Stimulated activated CD4-positive, alpha-beta T cell treated with anti-CD3 and anti-CD28 coated beads, Interleukin-15, amount 100 ng/mL, for 24 hours (primary cell): ENCODE data around the gene SLC4A4.
"Not testable (repeated sequence)": the region's sequence is repeated elsewhere in the genome, so short reads cannot be mapped to it uniquely, and the experiment has no call there.

ENCODE experiments used
- DNase-seq: peaks from one replicate; pipeline ENCODE4 v3.0.0-alpha.2; 2020

SLC4A4 gene

DNA sequence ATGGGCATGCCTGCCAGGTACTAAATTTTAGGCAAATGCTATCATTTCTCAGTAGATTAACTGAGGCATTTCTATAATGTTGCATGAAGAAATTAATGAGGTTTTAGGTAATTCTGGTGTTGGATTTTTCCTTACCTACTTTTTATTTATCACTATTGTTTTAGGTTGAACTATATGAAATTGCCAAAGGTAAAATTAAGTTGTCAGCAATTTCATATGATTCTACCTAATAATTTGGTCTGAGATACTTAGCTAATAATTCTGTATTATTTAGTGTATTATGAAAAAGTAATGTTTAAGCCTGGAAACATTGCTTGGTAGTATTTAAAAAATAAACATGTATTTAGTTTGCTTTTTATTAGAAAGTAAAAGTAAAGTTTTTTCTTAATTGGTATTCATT lies 22.7 kb downstream of the SLC4A4 start:
- no peak for DNase-seq

DNA sequence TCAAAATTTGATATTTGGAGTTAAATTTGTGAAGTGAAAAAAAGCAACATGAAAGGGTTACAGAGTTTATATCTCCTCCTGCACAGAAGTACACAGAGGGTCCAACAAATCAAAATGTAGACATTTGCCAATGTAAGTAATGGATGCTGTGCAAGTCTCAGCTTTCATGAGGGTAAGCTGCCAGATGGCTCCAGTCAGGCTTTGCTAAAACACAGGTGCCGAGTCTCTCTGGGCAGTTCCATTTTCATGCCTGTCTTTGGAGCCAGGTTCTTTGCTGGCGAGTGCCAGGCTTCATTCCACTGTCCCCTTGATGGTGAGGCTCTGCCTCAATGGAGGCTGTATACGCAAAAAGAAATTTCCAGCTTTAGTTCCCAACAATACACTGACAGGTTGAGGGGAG lies 27.9 kb downstream of the SLC4A4 start:
- no peak for DNase-seq

DNA sequence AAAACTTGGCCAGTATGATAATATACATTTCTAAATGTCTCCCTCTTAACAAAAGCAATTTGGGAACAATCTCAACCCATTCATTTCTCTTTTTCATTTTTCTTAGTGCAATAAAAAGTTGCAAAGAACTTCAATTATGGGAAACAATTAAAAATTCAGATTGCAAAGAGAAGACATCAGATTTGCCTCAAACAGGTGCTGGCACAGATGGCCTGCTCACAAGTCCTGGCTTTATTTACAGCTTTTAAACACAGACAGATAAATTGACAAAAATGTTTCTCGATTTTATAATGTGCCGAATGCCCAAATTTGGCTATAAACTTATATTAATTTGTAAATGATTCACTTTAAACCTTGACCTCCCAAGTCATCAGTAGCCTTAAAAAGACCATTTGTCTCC lies 28.7 kb downstream of the SLC4A4 start:
- no peak for DNase-seq

DNA sequence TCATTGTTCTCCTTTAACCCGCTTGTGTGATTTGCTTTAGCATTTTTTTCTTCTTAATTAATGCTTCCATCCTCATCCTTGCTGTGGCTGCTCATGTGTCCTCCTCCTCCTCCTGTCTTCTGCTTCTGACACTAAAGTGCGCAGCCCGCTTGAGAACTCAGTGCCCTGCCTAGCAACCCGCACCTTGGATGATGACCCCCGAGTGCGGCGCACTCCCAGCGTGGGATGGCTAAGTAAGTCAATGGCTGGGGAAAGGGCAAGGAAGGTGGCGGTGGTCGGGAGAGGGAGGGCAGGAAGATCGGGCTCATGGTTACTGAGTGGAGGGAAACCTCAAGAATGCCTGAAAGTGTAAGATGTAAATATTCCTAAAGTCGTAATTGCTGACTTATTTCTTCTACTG lies 30.1 kb downstream of the SLC4A4 start:
- DNase-seq = no peak

DNA sequence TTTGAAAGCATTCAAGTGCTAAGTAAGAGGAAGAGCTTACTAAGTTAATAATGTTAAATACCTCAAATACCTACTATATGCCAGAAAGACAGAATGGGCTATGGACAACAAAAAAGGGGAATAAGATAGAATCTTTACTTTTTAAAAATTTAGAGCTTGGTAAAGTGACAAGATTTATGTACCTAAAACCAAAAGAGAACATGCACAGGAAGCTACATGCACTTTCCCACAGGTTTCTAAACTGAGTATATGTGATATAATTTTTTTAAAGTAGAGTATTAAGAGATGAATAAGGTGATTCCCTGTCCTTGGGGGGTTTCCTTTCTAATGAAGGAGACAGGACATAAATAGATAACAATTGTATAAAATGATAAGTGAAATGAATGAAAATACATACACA lies 30.7 kb downstream of the SLC4A4 start:
- no peak for DNase-seq

DNA sequence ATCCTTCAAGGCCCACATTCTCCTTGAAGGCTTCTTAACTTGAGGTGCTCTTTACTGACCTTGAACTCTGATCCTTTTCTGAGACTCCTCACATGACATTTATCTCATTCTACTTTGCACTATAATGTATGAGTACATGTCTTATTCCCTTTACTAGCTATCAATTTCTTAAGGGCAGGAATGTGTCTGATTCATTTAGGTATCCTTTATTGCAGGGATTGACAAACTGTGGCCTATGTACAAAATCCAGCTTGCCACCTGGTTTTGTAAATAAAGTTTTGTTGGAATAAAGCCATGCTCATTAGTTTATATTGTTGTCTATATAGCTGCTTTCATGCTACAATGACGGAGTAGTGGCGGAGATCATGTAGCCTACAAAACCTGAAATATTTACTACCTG lies 36.7 kb downstream of the SLC4A4 start:
- no peak for DNase-seq

DNA sequence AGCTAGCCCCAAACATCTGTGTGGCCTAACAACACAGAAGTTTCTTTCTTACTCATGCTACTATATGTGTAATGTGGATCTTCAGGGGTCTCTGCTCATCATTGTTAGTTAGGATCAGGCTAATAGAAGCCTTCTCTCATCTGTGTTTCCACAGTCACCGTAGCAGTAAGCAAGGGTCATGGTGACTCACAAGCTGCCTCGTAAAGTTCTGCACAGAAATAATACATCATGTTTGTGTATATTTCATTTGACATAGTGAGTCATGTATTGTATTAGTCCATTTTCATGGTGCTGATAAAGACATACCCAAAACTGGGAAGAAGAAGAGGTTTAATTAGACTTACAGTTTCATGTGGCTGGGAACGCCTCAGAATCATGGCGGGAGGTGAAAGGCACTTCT lies 38.7 kb downstream of the SLC4A4 start:
- no peak for DNase-seq

DNA sequence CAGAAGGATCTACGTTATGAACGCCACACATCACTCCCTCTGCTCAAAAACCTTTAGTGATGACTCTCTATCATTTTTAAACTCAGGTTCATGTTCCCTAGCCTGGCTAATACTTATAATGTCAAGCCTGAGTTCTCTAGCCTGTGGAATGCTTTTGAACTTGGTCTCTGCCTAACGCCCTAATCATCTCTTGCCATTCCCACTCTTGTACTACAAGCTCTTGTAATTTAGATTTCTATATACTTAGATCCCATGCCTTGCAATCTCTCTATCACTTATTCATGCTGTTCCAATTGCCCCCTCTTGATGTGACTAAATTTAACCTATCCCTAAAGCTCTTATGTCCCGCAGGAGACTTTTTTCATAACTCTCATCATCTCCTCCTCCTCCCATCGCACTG lies 40.3 kb downstream of the SLC4A4 start:
- no peak for DNase-seq

DNA sequence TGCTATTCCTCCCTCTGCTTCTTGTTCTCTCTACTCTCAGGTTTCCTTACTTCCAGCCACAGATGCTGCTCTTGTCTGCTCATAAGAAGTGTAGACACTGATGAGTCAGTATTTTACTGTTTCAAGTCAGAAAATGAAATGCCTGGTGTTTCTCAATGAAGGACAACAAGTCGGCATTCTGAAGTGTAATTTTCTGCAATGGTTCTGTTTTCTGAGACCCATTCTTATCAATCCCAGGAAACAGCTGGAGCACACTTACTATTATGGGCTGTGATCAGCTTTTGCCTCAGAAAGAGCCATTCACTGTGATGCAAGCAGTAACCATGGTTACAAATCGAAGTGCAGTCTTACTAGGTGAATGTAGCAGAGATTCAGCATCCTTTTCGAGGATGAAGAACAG lies 42.0 kb downstream of the SLC4A4 start:
- DNase-seq = no peak

DNA sequence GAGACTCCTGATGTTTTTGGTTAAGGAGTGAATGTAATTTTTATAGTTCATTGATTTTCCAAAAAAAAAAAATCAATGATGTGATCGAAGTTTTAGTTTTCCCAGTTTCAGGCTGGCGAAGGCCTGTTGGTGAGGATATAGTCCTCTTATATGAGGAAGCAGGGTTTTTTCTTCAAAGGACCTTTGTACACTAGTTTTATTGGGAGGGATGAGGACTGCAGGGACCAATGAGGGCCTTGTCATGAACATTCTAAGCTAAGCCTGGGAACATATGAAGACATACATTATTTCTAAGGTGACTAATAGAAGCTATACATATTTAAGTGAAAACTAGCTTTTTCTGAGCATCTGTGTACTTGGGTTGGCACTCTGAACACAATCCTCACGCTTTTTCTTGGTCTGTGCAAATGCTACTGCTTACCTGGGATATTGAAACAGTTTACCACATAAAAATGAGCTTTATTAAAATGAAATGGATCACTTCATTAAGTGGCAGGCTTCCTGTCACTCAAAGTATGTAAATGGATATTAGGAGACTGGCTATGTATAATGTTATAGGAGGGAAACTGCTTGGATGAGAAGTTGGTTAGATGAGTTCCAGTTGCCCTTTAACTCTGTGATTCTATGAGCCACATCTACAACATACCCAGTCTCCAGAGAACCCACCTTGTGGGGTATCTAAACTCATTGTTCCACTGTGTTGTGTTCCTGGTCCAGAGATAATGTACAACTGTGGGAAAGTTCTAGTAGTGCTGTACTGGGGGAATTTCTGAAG lies 43.5 kb downstream of the SLC4A4 start:
- no peak for DNase-seq

DNA sequence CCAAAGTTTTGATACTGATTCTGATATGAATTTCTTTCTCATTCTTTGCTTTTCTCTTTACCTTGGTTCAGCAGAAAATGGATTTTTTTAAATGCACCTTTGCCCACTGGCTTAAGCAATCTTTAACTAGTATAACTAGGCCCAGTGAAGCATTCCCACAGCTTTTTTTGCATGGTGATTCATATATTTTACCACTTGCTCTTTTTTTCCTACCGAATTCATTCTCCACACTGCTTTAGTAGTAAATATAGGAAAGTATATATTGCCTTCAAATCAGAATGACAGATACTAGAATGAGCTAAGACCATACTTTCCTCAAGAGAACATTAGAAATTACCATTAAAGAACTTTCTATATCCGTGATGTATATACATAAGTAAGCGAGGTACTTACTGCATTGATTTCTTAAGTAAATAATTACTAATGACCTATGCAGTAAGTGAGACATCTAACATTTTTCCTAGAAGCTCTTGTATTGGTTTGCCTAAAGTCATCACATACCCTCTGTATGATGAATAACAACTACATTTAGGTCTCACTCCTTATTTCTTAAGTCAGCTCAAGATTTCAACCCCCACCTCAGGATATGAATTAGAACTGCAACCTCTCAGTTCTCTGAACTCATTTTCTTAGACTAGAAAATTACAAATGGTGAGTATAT lies 44.2 kb downstream of the SLC4A4 start:
- no peak for DNase-seq

DNA sequence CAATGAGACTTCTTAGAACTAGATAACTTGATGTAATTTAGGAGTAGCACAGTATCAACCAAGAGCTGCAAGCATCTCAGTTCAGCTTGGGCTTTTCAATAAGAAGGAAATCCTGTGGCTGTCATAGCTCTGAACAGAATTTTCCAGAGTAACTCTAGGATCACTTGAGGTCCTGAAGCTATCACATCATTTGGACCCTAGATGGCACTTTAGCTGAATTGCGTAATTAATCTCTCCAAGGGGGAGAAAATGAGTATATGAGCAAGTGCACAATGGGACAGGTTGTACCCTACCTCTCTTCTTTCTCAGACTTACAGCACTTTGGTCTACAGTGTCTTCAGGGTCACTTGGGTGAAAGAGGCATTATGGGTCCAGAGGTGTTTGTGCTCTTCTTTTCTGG lies 45.2 kb downstream of the SLC4A4 start:
- DNase-seq = no peak

DNA sequence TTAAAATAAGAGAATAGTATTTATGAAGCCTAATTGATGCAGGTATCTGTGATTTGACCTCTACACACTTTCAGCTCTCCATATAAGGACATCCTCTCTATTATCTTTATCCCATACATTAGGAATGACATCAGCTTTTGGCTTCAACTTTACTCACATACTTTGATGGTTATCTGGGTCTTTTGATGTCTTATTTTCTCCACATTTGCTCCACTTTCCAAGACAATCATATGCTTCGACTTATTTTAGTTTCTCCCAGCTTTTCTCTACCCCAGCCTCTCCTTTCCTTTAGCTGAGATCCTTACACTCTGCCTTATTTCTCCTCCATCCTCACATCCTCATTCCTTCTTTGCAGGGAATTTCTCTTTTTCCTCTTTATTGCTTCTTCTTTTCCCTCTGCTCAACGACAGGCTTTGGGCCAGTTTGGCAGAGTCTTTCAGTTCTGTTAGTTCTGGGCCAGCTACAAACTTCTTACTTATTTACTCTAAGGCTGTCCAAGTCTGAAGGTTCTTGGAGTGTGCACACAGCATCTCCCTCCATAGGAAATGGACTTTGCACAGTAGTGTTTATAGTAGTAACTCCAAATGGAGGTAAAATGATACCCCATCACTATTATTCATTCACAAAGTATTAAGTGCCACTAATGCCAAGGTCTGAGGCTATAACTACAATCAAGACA lies 50.5 kb downstream of the SLC4A4 start:
- no peak for DNase-seq

DNA sequence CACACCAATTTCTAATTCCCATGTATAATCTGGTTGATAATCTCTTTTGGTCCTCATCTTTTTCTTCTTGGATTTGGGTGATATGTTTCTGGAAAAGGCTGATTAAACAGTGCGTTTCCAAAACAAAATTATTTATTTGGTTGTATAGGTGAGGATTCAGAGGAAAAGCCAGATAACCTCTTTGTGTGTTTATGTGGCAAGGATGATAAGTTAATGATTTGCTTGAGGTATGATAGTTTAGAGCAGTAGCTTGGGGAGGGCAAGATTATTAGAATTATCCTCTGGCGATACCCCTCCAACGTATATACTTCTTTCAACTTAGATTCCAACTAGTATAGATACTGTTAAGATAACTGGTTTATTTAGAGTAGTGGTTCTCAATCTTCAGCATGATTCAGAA lies 53.3 kb downstream of the SLC4A4 start:
- no peak for DNase-seq

DNA sequence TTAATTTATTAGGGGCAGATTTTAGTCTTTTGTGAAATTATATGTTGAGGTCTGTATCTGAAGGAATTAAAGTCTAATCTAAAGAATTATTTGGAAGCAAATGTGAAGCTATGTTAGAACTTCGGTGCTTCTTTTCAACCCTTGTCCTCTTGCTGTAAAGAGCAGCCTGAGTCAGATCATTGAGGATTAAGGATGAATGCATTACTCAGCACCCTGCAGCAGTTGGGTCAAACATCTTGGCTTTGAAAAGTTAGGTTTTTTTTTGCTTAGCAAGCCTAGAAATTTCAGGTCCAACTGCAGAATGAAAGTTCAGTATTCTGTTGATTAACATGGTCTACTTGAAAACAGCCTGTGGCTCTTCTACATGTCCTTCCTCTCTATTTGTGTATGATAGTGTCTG lies 57.6 kb downstream of the SLC4A4 start:
- no peak for DNase-seq

DNA sequence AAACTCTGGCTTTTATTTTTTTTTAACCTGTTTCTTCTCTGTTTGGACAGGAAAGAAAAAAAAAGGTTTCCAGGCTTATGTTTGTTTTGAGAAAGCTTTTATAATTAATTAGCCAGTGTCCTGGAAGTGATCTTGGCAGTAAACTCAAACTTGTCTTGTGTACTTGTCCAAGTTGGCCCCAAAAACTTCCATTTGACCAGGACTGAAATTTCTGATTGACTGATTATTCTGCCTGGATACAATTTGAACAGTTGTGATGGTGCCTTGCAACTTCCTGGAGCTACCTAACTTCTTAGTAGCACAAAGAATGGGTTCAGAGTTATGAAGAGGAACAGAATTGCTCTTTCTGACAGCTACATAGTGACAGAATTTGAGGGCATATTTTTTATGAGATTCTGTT lies 62.0 kb downstream of the SLC4A4 start:
- DNase-seq = no peak

DNA sequence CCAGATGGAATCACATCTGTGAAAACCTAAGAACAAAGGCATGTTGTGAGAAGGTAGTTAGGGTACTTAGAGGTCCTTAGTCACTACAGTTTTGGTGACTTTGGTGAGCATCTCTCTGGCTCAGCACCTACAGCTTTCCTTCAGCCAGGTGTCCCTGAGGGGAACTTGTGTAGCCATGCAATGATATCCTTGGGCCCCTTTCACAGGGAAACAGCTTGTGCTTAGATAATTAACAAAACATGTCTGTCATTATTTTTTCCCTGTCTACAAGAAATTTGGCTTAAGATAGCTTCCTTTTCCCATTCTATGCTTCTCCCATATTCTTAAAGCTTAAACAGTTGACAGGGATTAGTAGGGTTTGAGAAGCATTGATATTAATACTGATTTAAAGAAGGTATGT lies 63.8 kb downstream of the SLC4A4 start:
- DNase-seq = no peak

DNA sequence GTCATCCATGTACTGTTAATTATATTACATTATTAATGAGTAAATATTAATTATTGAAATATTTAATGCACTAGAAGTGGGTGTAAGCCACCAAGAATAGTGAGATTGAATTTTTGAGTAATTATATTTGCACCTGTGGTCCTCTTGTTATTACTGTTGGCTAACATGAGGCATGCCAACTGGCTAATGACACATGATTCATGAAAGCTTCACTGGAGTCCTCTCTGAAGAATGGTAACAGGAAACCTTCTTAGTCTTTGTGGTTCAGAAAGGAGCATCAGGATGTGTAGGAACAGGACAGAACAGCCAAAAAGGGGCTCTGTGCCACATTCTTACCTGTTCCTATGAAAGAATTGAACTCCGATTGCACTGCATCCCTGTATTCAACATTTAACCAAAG lies 65.2 kb downstream of the SLC4A4 start:
- DNase-seq = no peak

DNA sequence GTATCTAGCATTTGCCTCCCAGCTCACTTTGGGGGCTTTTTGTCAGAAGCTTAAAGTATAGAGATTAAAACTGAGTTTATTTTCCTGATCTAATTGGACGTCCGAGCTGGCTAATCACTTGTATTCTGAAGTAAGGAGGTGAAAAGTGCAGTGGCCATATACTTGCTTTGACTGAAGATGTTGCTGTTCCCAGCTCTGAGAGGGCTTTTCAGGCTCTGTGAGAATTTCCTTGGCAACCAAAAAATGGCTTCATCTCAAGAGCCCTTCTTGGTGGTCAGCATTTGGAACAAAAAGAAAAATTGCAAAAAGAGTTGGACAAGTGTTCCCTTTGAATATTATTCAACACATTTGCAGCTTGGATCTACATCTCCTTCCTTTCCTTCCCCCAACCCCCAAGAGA lies 67.0 kb downstream of the SLC4A4 start:
- no peak for DNase-seq

DNA sequence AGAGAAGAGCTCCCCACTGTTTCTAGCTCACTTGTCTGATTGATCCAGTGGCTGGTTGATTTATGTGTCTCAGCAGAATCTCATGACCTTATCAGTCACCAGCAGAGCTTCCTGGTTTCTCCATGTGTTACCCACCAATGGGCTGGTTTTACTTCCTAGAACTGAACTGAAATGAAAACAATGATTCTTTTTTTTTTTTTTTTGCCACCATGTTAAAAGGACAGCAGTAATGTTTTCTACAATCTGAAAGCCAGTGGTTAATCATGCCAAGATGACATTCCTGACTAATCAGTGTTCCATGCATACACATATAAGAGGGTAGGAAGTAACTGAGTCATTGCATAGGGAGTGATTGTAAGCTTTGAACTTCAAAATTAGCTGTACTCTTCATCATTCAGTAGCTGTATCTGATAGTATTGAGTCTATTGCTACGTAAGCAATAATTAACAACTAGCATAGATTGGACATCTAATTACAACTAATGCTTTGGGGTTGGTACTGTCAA lies 67.7 kb downstream of the SLC4A4 start:
- no peak for DNase-seq

DNA sequence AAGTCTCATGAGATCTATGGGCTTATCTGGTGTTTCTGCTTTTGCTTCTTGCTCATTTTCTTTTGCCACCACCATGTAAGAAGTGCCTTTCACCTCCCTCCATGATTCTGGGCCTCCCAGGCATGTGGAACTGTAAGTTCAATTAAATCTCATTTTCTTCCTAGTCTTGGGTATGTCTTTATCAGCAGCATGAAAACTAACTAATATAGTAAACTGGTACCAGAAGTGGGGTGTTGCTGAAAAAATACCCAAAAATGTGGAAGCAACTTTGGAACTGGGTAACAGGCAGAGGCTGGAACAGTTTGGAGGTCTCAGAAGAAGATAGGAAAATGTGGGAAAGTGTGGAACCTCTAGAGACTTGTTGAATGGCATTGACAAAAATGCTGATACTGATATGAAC lies 70.1 kb downstream of the SLC4A4 start:
- DNase-seq = not testable (repeated sequence)

DNA sequence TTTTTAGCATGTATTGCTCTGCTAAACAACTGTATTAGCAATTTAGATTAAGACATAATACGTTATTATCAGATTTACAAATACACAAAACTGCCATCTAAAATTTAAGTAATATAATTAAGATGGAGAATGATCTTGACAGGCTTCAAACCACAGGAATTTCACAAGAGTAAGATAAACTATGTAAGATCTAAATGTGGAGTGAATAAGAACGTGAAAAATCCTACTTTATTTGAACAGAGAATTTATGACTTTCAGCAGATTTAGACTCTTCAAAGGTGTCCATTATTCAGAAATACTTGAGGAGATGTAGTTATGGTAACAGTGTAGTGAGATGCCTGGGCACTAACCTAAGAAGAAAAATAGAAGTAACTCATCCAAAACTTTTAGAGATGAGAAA lies 73.2 kb downstream of the SLC4A4 start:
- DNase-seq = no peak

DNA sequence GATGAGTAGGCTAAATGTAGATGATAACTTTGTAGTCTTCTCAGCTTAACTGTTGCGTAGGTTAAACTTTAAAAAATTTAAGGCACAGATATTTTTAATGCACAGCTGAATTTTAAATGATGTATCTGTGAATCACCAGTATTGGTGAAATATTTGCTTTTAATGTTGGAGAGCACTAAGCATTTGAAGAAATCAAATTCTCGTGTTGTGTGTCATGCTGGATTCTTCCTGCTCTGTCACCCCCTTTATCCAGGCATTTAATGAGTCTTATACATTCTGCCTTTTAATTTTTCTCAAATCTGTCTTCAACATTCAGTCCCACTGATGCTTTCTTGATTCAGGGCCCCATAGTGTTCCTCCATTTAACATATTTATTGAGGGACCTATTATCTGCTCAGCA lies 76.7 kb downstream of the SLC4A4 start:
- no peak for DNase-seq

DNA sequence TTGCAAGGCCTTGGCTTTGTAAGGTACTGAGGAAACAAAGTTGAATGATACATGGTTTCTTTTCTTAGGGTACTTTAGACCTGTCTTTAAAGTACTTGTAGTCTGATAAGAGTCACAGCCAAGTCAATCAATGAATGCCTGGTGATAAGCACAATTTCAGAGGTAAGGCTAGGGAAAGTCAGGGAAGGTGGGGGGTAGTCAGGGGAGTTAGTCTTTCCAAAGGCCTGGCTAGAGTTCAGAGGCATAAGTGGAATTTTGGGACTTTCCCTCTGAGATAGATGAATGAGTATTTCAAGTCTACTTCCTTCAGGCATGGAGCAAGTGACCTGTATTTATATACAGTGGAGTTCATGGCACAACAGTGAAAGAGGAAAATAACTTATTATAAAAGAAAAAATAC lies 78.3 kb downstream of the SLC4A4 start:
- DNase-seq = no peak
